ENCODE results near the gene FGFR3. TPM values are rescaled to one million over a fixed set of nuclear protein-coding genes. Genes with fewer than 3 reads are reported as not detected.

FGFR3 gene
- total and polyA plus RNA-seq, 2 of the 4 experiments (the other 2 are of a cell fraction) = 0.18 to 0.67 TPM

DNA sequence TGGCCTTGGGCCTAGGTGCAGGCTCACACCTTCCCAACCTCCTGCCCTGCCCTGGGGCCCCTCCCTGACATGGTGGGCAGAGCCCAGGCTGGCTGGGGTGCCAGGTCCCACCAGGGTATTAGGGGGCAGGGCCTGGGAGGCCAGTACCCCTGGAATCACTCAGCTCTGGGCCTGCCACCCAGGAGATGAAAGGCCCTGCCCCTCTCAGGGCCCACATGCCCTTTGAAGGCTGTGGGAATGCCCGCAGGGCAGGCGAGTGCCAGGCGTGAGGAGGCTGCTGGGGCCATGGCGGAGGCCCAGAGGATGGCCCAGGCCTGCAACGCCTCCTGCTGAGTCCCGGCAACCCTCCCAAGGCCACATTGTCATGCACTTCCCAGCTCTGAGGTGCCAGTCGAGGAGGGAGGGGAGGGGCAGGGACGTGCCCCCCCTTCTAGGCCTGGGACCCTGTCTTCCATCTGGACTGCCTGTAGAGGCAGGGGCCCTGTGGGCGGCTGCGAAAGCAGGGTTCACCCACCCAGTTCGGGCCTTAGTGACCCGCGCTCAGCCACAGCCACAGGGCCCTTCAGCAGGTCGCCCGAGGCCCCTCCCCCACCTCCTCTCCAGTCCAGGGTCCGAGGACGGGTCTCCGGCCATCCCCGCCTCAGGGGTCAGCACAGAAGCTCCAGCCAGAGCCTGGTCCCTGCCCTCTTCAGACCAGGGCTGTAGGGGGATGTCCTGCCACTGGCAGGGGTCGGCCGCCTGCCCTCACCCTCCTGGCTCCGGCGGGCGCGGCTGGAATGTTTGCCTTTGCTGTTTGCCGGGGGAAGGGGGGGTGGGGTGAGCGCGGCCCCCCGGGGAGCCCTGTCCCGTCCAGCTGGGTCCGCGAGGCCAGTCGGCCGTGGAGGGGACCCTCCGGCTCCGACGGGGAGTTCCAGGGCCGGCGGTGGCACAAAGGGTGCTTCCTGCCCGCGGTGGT, 26.7 kb upstream of the FGFR3 start:
- no TSS peak for BruUV-seq (replicated peaks)
- CTCF ChIA-PET = no interaction called here
- Histone ChIP-seq H4K20me1 (ENCODE audit: insufficient read depth, low read length) (no peaks in the 10 kb centered on the region; the same call in 1 of the 2 replicates), H2BK20ac (ENCODE audit: low read depth, low read length) (no peak overlapping the region), H3K23ac (ENCODE audit: low read depth, low read length) (no peak overlapping the region), H3K27me3 (ENCODE audit: control insufficient read depth, insufficient read depth, low read length) (no peaks in the 10 kb centered on the region; the same call in 1 of the 2 replicates), H3K36me3 (ENCODE audit: control insufficient read depth, insufficient read depth, low read length) (no peaks in the 10 kb centered on the region), H3K9me1 (ENCODE audit: insufficient read depth, low read length) (no peaks in the 10 kb centered on the region), H3K18ac (ENCODE audit: low read depth, low read length) (no peak overlapping the region), H3K14ac (replicated peaks; ENCODE audit: low read depth, low read length) (no peak overlapping the region), H3K4me2 (ENCODE audit: low read depth, low read length) (no peak overlapping the region), H3K27ac (ENCODE audit: insufficient read depth, low read length) (no peak overlapping the region), H2BK5ac (ENCODE audit: low read depth, low read length, poor library complexity, severe bottlenecking) (no peak overlapping the region), H2AK5ac (ENCODE audit: low read depth, low read length) (no peak overlapping the region), H3K9ac (ENCODE audit: low read depth, low read length) (no peak overlapping the region), H4K5ac (ENCODE audit: low read depth, low read length) (no peak overlapping the region), H3K9me3 (ENCODE audit: control insufficient read depth, insufficient read depth, low read length) (no peaks in the 10 kb centered on the region), H4K91ac (ENCODE audit: insufficient read depth, low read depth, low read length) (no peak overlapping the region), H4K8ac (ENCODE audit: low read depth in 2 of 2, low read length in 2 of 2) (no peak overlapping the region), H2BK120ac (ENCODE audit: low read depth, low read length) (no peak overlapping the region), H3K79me1 (ENCODE audit: low read depth in 1 of 2, low read length in 2 of 2) (no peaks in the 10 kb centered on the region), H2AK9ac (replicated peaks; ENCODE audit: low read depth, low read length, poor library complexity) (peak overlapping the region; percentile 65), H3K4me1 (ENCODE audit: control insufficient read depth, insufficient read depth, low read length) (peaks cover 4% of the 10 kb centered on the region; the same call in 1 of the 2 replicates), H3K4ac (ENCODE audit: low read depth, low read length) (no peak overlapping the region), H2BK15ac (ENCODE audit: low read depth, low read length) (no peak overlapping the region), H3K56ac (ENCODE audit: extremely low read depth, insufficient read depth, low read length) (no peak overlapping the region), H3K4me3 (ENCODE audit: insufficient read depth, low read depth, low read length) (no peak overlapping the region), H2AFZ (replicated peaks; ENCODE audit: low read length, poor library complexity) (peak overlapping the region; percentile 43)
- intact Hi-C loops (cut with micrococcal nuclease) (no loop called here), dilution Hi-C loops (cut with HindIII; ENCODE audit: low sequenced_read_pairs, unreplicated experiment) (no loop called here), in situ Hi-C loops (cut with MboI; ENCODE audit: low sequenced_read_pairs) (no loop called here)
- ATAC-seq (ENCODE audit: low read depth) (no peak), DNase-seq (no peak)
- 72% methylated on average over 5 of the region's 41 CpGs; no CpG with 5 or more reads in 1 of the 2 experiments for WGBS, 2 experiments (ENCODE audit: extremely low coverage in 2 of 2, insufficient read length in 1 of 2)
- POLR2A ChIA-PET (ENCODE audit: unreplicated experiment) = no interaction called here
- TF ChIP-seq SMC3 (IDR thresholded peaks at IDR 0.05; ENCODE audit: low read depth, low read length) (no peak), CHD1 (IDR thresholded peaks at IDR 0.05; ENCODE audit: low read depth, low read length) (no peak), FOS (IDR thresholded peaks at IDR 0.05; ENCODE audit: low read depth, low read length) (no peak), RFX5 (IDR thresholded peaks at IDR 0.05; ENCODE audit: low read depth, low read length) (no peak), MAZ (IDR thresholded peaks at IDR 0.05; ENCODE audit: borderline replicate concordance, low read depth, low read length) (no peak), BHLHE40 (IDR thresholded peaks at IDR 0.05; ENCODE audit: low read depth, low read length) (no peak), POLR2A (IDR thresholded peaks at IDR 0.05; ENCODE audit: low read depth, low read length) (no peak), NFE2L2 (IDR thresholded peaks at IDR 0.05; ENCODE audit: low read depth, low read length) (no peak), RCOR1 (IDR thresholded peaks at IDR 0.05; ENCODE audit: insufficient replicate concordance, low read length) (no peak), CEBPB (IDR thresholded peaks at IDR 0.05; ENCODE audit: low read depth, low read length) (no peak), RAD21 (IDR thresholded peaks at IDR 0.05; ENCODE audit: low read length) (no peak)
- TF ChIP-seq, protein P1, sequence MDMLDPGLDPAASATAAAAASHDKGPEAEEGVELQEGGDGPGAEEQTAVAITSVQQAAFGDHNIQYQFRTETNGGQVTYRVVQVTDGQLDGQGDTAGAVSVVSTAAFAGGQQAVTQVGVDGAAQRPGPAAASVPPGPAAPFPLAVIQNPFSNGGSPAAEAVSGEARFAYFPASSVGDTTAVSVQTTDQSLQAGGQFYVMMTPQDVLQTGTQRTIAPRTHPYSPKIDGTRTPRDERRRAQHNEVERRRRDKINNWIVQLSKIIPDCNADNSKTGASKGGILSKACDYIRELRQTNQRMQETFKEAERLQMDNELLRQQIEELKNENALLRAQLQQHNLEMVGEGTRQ (IDR thresholded peaks at IDR 0.05; ENCODE audit: low read depth, low read length) = no peak
- TF ChIP-seq, protein P2, sequence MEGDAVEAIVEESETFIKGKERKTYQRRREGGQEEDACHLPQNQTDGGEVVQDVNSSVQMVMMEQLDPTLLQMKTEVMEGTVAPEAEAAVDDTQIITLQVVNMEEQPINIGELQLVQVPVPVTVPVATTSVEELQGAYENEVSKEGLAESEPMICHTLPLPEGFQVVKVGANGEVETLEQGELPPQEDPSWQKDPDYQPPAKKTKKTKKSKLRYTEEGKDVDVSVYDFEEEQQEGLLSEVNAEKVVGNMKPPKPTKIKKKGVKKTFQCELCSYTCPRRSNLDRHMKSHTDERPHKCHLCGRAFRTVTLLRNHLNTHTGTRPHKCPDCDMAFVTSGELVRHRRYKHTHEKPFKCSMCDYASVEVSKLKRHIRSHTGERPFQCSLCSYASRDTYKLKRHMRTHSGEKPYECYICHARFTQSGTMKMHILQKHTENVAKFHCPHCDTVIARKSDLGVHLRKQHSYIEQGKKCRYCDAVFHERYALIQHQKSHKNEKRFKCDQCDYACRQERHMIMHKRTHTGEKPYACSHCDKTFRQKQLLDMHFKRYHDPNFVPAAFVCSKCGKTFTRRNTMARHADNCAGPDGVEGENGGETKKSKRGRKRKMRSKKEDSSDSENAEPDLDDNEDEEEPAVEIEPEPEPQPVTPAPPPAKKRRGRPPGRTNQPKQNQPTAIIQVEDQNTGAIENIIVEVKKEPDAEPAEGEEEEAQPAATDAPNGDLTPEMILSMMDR (conservative IDR thresholded peaks at IDR 0.05; ENCODE audit: low read depth, low read length) = no peak
- TF ChIP-seq, protein P3, sequence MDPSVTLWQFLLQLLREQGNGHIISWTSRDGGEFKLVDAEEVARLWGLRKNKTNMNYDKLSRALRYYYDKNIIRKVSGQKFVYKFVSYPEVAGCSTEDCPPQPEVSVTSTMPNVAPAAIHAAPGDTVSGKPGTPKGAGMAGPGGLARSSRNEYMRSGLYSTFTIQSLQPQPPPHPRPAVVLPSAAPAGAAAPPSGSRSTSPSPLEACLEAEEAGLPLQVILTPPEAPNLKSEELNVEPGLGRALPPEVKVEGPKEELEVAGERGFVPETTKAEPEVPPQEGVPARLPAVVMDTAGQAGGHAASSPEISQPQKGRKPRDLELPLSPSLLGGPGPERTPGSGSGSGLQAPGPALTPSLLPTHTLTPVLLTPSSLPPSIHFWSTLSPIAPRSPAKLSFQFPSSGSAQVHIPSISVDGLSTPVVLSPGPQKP (IDR thresholded peaks at IDR 0.05; ENCODE audit: borderline replicate concordance, low read depth, low read length) = no peak
